ENCODE measurements around the gene KLHL21.

DNA sequence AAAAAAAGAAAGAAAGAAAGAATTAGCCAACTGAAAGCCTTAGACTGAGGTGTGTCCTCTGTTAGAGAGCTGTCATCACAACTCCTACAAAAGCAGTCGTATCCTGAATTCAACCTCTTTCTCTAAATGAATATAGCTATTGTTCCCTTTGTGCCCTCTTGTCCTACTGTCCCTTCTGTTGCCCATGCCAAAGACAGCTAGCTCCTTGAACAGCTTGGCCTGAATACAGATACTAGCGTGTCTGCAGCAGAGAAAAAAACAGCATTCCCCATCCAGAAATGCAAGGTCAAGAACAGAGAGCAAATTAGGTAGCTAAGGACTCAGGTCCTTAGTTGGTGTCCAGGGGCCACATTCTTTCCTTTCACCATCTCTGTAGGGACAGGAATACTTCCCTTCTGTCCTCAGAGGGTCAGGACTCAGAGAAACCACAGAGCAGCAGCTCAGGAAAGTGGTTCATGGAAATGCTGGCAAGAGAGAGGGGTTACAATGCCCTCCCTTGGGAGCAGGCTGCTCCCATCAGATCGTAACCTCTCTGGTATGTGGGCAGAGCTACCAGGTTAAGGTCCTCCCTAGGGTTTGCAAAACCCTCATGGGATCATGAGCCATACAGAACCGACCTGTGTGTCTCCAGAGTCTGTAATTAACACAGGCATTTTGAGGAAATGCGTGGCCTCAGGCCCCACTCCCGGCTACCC is 24.7 kb downstream of the KLHL21 start:
- TF ChIP-seq GATA2 (IDR thresholded peaks at IDR 0.05; ENCODE audit: low read depth, low read length) (no peak), GATA3 (IDR thresholded peaks at IDR 0.05; ENCODE audit: low read depth, low read length) (no peak)
